DND-41 (cell line): ENCODE data around the gene GHRL.

ENCODE experiments used
- ATAC-seq: fragments of 200-7000 bp; cut with Tn5 transposase; 3 replicates; pipeline ENCODE4 v1.9.1; 2021; ENCODE audit warnings: low read depth; ENCODE audit not compliant: insufficient read depth
- DNase-seq: peaks from one replicate; pipeline ENCODE4 v3.0.0-alpha.2; 2020
- H2AFZ ChIP-seq: 2 replicates; pipeline ENCODE4 v1.6.0; 2012; ENCODE audit warnings: low read depth, low read length
- H3K27ac ChIP-seq: 2 replicates; pipeline ENCODE4 v1.5.1; 2012; ENCODE audit warnings: low read length, inconsistent platforms
- H3K27me3 ChIP-seq: fragments of 200-600 bp; sonication (generic); 2 replicates; pipeline ENCODE4 v1.6.0; 2012; ENCODE audit warnings: low read length, mild to moderate bottlenecking, inconsistent platforms; ENCODE audit not compliant: insufficient read depth, poor library complexity
- H3K36me3 ChIP-seq: 2 replicates; pipeline ENCODE4 v1.5.1; 2012; ENCODE audit warnings: low read length, inconsistent platforms; ENCODE audit not compliant: insufficient read depth
- H3K4me1 ChIP-seq: 2 replicates; pipeline ENCODE4 v1.5.1; 2012; ENCODE audit warnings: mild to moderate bottlenecking, low read length; ENCODE audit not compliant: insufficient read depth
- H3K4me2 ChIP-seq: 2 replicates; pipeline ENCODE4 v1.6.0; 2012; ENCODE audit warnings: mild to moderate bottlenecking, moderate library complexity, low read length, inconsistent platforms; ENCODE audit not compliant: insufficient read depth
- H3K4me3 ChIP-seq, 2 experiments: fragments of 200-600 bp in 1 of 2; shearing (Covaris generic) in 1 of 2; 2 replicates each; pipeline ENCODE4 v1.5.1; 2012 to 2016; ENCODE audit warnings: inconsistent platforms in 2 of 2, low read length in 2 of 2, mild to moderate bottlenecking in 2 of 2, low read depth in 1 of 2, moderate library complexity in 1 of 2
- H3K79me2 ChIP-seq: 2 replicates; pipeline ENCODE4 v1.6.0; 2012; ENCODE audit warnings: low read length, inconsistent platforms; ENCODE audit not compliant: insufficient read depth
- H3K9ac ChIP-seq: 2 replicates; pipeline ENCODE4 v1.6.0; 2012; ENCODE audit warnings: low read depth, mild to moderate bottlenecking, inconsistent platforms, low read length, moderate library complexity
- H3K9me3 ChIP-seq: 2 replicates; pipeline ENCODE4 v1.5.1; 2012; ENCODE audit warnings: low read length, moderate library complexity, mild to moderate bottlenecking, inconsistent platforms; ENCODE audit not compliant: insufficient read depth, severe bottlenecking
- H4K20me1 ChIP-seq: 2 replicates; pipeline ENCODE4 v1.6.0; 2012; ENCODE audit warnings: low read length; ENCODE audit not compliant: insufficient read depth
- CTCF ChIP-seq: IDR thresholded peaks from 2 replicates; pipeline ENCODE4 v1.5.1; 2012; ENCODE audit warnings: borderline replicate concordance, low read length, moderate library complexity, mild to moderate bottlenecking; ENCODE audit not compliant: poor library complexity, severe bottlenecking; ENCODE audit errors: extremely low read depth
- EZH2 ChIP-seq: IDR thresholded peaks from 3 replicates; pipeline ENCODE4 v1.6.1; 2012; ENCODE audit warnings: borderline replicate concordance, low read depth, mild to moderate bottlenecking, moderate library complexity, low read length, inconsistent platforms; ENCODE audit not compliant: severe bottlenecking

Gene GHRL

GRCh38 chr3:10309736-10310135 lies 17.0 kb upstream of the GHRL start:
- Histone ChIP-seq H3K79me2 (no peaks in the 10 kb centered on the region), H3K27ac (no peak overlapping the region), H3K9me3 (no peaks in the 10 kb centered on the region), H4K20me1 (peaks cover 4% of the 10 kb centered on the region; the same call in 1 of the 2 replicates), H3K9ac (no peak overlapping the region), H3K36me3 (peaks cover 87% of the 10 kb centered on the region), H3K4me1 (no peaks in the 10 kb centered on the region), H3K27me3 (no peaks in the 10 kb centered on the region), H2AFZ (no peak overlapping the region), H3K4me2 (no peak overlapping the region), H3K4me3 (no peak overlapping the region)
- no peak for DNase-seq
- TF ChIP-seq CTCF (no peak), EZH2 (no peak)
- no peak for ATAC-seq

- ATAC-seq, result no peak
- Histone ChIP-seq H3K4me1 (no peaks in the 10 kb centered on the region), H4K20me1 (peaks cover 7% of the 10 kb centered on the region; the same call in 1 of the 2 replicates), H3K4me2 (no peak overlapping the region), H2AFZ (no peak overlapping the region), H3K9me3 (no peaks in the 10 kb centered on the region), H3K27ac (no peak overlapping the region), H3K27me3 (no peaks in the 10 kb centered on the region), H3K79me2 (no peaks in the 10 kb centered on the region), H3K36me3 (peaks cover 89% of the 10 kb centered on the region), H3K4me3 (no peak overlapping the region), H3K9ac (no peak overlapping the region)
- TF ChIP-seq CTCF (no peak), EZH2 (no peak)
- DNase-seq, result no peak
These were observed 15.9 kb upstream of the GHRL start for GRCh38 chr3:10308678-10309077.

DNA sequence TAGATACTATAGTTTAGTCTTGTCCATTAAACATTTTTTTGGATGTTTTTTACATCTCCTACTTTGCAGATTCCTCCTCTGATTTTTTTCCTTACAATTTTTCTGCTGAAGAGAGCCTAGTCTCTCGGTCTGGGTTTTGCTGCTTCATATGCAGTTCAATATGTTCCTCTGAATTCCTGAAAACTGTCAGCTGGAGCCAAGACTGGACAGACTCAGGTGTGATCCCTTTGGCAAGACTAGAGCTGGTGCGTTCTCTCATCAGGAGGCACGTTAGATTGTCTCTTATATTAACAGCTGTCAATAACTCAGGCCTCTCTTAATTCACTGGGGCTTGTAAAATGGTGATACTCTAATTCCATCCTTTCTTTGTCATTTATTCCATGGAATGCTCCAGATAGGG lies 13.4 kb upstream of the GHRL start:
- peaks cover 88% of the 10 kb centered on the region for H3K36me3 ChIP-seq

More for the DNA sequence above, 13.4 kb upstream of the GHRL start:
- no peak overlapping the region for H2AFZ ChIP-seq
- H3K9ac ChIP-seq, result no peak overlapping the region
- DNase-seq (no peak), ATAC-seq (no peak)
- TF ChIP-seq EZH2 (no peak), CTCF (no peak)
- H3K4me3 ChIP-seq, result no peak overlapping the region
- no peak overlapping the region for H3K4me2 ChIP-seq
- H3K27me3 ChIP-seq, result no peaks in the 10 kb centered on the region
- H3K9me3 ChIP-seq, result no peaks in the 10 kb centered on the region
- H3K4me1 ChIP-seq, result no peaks in the 10 kb centered on the region
- no peaks in the 10 kb centered on the region for H3K79me2 ChIP-seq
- peaks cover 8% of the 10 kb centered on the region; the same call in 1 of the 2 replicates for H4K20me1 ChIP-seq
- H3K27ac ChIP-seq, result no peak overlapping the region
